Peyer's patch (tissue), 4 donors: ENCODE results near the gene ATF7IP2.

ENCODE experiments used
- CTCF ChIP-seq, 6 experiments: fragments of 450-650 bp in 4 of 6; fragments of 200-600 bp in 2 of 6; sonication (generic) in 1 of 6; IDR thresholded peaks; one replicate each; pipeline ENCODE4 v1.5.1; 2017 to 2019; ENCODE audit warnings: antibody characterized with exemption in 6 of 6, mild to moderate bottlenecking in 3 of 6, moderate library complexity in 1 of 6
- POLR2A ChIP-seq, 2 donors: fragments of 450-650 bp; IDR thresholded peaks; one replicate each; pipeline ENCODE4 v1.5.1; 2017; ENCODE audit warnings: antibody characterized with exemption in 2 of 2, mild to moderate bottlenecking in 2 of 2, moderate library complexity in 2 of 2

- no peak for TF ChIP-seq POLR2A (IDR thresholded peaks at IDR 0.05)
- TF ChIP-seq CTCF (IDR thresholded peaks at IDR 0.05), result no peak
These were observed 139.5 kb downstream of the ATF7IP2 start for GRCh38 chr16:10525214-10525825.
